Colonic mucosa (tissue), 4 donors: ENCODE measurements around the gene GTF2A1. TPM values are rescaled to one million over a fixed set of nuclear protein-coding genes. Genes with fewer than 3 reads are reported as not detected.
A peak's percentile ranks its signal among the peaks of the same experiment; 100 is the strongest.

Experiments used
- DNase-seq: peaks from one replicate; pipeline ENCODE4 v3.0.0-alpha.2; 2020
- H3K27ac ChIP-seq: fragments of 200-600 bp; one replicate; pipeline ENCODE4 v1.8.0; 2021
- H3K27me3 ChIP-seq: fragments of 200-600 bp; one replicate; pipeline ENCODE4 v1.8.0; 2021
- H3K36me3 ChIP-seq: fragments of 200-600 bp; one replicate; pipeline ENCODE4 v1.8.0; 2021
- H3K4me1 ChIP-seq: fragments of 200-600 bp; one replicate; pipeline ENCODE4 v1.8.0; 2021; ENCODE audit warnings: mild to moderate bottlenecking
- H3K4me3 ChIP-seq: fragments of 200-600 bp; one replicate; pipeline ENCODE4 v1.8.0; 2021
- H3K9ac ChIP-seq, 2 donors: one replicate each; pipeline ENCODE4 v1.7.0; 2013; ENCODE audit warnings: control low read depth in 2 of 2, low read depth in 2 of 2, low read length in 2 of 2
- H3K9me3 ChIP-seq: fragments of 200-600 bp; one replicate; pipeline ENCODE4 v1.8.0; 2021
- CTCF ChIP-seq: fragments of 200-600 bp; IDR thresholded peaks from one replicate; pipeline ENCODE4 v1.8.0; 2022; ENCODE audit warnings: antibody characterized with exemption, mild to moderate bottlenecking
- intact Hi-C: fragments of 100-400 bp; cut with DNase I; formaldehyde crosslinking; loops from one replicate; pipeline ENCODE4 v1.14.1; 2022
- total RNA-seq, 2 donors: library from RNA; stranded (reverse); fragmentation: NEBNext Ultra II Directional in 1 of 2; extraction: Animal tissue kit (Norgen Biotek cat#: 25700) in 1 of 2; gene quantifications; one replicate each; pipeline ENCODE4 v1.2.1, GENCODE V29; 2021
- donor health status: healthy.
- donor health status: DM: no; HTN: no; CAD: no.
- donor health status: DM: no; HTN: no; CAD: no.

Gene GTF2A1
- total RNA-seq, 2 donors from 2014 or later: 21.6 to 26.6 TPM

DNA sequence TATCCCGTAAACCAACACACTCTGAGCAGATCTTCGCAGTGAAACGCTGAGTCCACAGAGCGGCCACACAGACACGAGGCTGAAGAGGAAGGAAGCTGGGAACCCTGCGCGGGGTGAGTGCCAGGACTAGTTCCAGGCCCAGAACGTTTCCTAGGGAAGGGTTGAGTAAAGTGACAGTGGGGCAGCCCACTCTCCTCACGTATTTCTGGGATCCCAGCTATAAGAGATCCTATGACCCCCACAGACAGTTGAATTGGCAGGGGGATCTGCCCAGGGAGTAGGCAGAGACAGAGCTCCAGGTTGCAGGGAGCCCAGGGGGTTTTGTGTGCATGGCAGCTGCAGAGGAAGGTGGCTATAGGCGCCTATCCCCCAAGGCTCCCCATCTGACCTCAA lies 51.1 kb downstream of the GTF2A1 start:
- Histone ChIP-seq H3K36me3 (no peaks in the 10 kb centered on the region), H3K4me1 (no peaks in the 10 kb centered on the region), H3K9me3 (no peaks in the 10 kb centered on the region), H3K4me3 (peak overlapping the region; percentile 64), H3K27me3 (no peaks in the 10 kb centered on the region), H3K27ac (peak overlapping the region; percentile 97), H3K9ac (peak overlapping the region; percentile 75 to 85)
- intact Hi-C loops: loop anchor here (5.0 kb wide), 3 partner anchors 48 to 227 kb away; partner anchors contain the start of gene CEP128
- DNase-seq: peak; percentile 73
- TF ChIP-seq CTCF: no peak

DNA sequence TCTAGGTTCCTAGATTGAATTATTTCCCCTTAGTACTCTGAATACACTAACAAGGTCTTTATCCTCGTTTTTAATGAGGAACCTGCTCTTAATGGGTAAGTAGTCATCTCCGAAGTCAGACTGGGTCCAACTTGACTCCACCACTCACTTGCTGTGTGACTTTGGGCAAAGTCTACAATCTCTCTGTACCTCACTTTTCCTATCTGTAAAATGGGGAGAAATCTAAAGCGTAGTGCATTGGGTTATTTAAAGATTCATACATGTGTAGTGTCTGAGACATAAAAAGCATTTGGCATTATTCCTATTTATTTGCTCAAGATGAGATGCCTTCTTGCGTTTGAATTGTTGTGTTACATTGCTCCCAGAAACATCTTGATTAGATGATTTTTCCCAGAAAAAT lies 51.5 kb downstream of the GTF2A1 start:
- H3K4me3 ChIP-seq: peak overlapping the region; percentile 64
- H3K27me3 ChIP-seq: no peaks in the 10 kb centered on the region
- no peaks in the 10 kb centered on the region for H3K9me3 ChIP-seq
- H3K4me1 ChIP-seq: no peaks in the 10 kb centered on the region
- H3K27ac ChIP-seq: peak overlapping the region; percentile 97
- no peak for DNase-seq
- no peak for TF ChIP-seq CTCF
- H3K9ac ChIP-seq: peak overlapping the region; percentile 75 to 85
- no peaks in the 10 kb centered on the region for H3K36me3 ChIP-seq
- intact Hi-C loops: loop anchor here (5.0 kb wide), 1 partner anchor 172 kb away; no protein-coding TSS in a partner anchor

- H3K9ac ChIP-seq: no peak overlapping the region
- no peaks in the 10 kb centered on the region for H3K9me3 ChIP-seq
- H3K4me3 ChIP-seq: no peak overlapping the region
- DNase-seq: no peak
- TF ChIP-seq CTCF: no peak
- H3K27me3 ChIP-seq: no peaks in the 10 kb centered on the region
- H3K27ac ChIP-seq: no peak overlapping the region
- intact Hi-C loops: loop anchor here (5.0 kb wide), 1 partner anchor 169 kb away; no protein-coding TSS in a partner anchor
- no peaks in the 10 kb centered on the region for H3K36me3 ChIP-seq
- no peaks in the 10 kb centered on the region for H3K4me1 ChIP-seq
These were observed 54.6 kb downstream of the GTF2A1 start for GRCh38 chr14:81166121-81166520.

DNA sequence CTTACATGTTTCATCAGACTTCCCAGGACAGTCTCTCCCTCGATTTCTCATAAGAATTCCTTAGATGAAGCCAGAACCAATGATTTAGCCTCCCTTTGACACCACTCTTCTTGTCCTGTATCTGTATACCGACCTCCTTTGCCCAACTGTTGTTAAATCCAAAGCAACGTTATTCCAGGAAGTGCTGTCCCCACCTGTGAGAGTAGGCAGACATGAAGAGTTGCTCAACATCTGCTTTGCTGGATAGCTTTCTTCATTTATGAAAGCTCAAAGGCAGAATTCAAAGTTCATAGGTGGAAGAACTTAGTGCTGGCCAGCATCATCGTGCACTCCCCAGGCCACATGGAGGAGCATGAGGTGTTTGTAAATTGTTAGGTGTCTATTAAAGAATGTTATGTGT lies 55.6 kb downstream of the GTF2A1 start:
- intact Hi-C loops: loop anchor here (5.0 kb wide), 1 partner anchor 168 kb away; no protein-coding TSS in a partner anchor
- H3K9me3 ChIP-seq: no peaks in the 10 kb centered on the region
- TF ChIP-seq CTCF: no peak

DNA sequence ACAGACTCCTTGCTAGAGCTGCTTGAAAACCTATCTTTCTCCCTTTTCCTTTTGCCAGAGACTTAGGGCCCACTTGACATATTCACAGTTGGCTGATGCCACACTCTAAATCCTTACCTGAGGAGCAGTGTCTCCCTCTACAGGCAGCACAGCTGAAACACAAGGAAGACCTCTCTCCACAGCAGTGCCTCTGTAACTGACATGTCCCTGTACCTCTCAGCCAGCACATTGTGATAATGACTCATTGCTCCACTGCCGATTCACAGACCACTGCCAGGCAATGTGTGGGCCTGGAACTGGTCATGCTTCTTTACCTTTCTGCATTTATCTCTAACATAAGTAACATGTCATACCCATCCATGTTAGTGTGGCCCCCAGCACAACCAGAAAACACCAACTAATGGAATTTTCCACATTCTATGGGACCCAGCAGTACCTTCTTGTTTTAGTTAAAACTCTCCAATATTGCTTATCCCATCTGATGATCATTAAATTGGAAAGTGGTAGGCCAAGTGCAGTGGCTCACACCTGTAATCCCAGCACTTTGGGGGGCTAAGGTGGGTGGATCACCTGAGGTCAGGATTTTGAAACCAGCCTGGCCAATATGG lies 56.5 kb downstream of the GTF2A1 start:
- peak; percentile 39 for TF ChIP-seq CTCF
- H3K27ac ChIP-seq: no peak overlapping the region
- no peaks in the 10 kb centered on the region for H3K9me3 ChIP-seq
- no peak overlapping the region for H3K4me3 ChIP-seq
- peak; percentile 37 for DNase-seq
- no peak overlapping the region for H3K9ac ChIP-seq
- intact Hi-C loops: no loop called here
- H3K36me3 ChIP-seq: no peaks in the 10 kb centered on the region
- no peaks in the 10 kb centered on the region for H3K4me1 ChIP-seq
- H3K27me3 ChIP-seq: no peaks in the 10 kb centered on the region

More for the DNA sequence above, 55.6 kb downstream of the GTF2A1 start:
- Histone ChIP-seq H3K4me1 (no peaks in the 10 kb centered on the region), H3K9ac (no peak overlapping the region), H3K4me3 (no peak overlapping the region), H3K36me3 (no peaks in the 10 kb centered on the region), H3K27me3 (no peaks in the 10 kb centered on the region), H3K27ac (no peak overlapping the region)
- DNase-seq: no peak
